NK-92 treated with Interleukin-12 subunit alpha and Interleukin-12 subunit beta, amount 100 ng/mL, for 24 hours (cell line): Measurements from ENCODE around the gene EZH2.

ENCODE experiments used
- DNase-seq: peaks from one replicate; lab custom pipeline; 2025; lab: John Stamatoyannopoulos, UW

Gene EZH2

GRCh38 chr7:148761499-148762278 lies 122.4 kb downstream of the EZH2 start:
- no peak for DNase-seq
